Measurements from ENCODE around the gene KIF3A. TPM values are rescaled to one million over a fixed set of nuclear protein-coding genes. Genes with fewer than 3 reads are reported as not detected.

The KIF3A gene
- total and polyA plus RNA-seq, 2 donors = 3.4 to 17.6 TPM

GRCh38 chr5:132775476-132775961 lies 38.2 kb upstream of the KIF3A start:
- H3K4me1 ChIP-seq (ENCODE audit: insufficient read depth) = no peaks in the 10 kb centered on the region
- 37% methylated on average over 7 of the region's 7 CpGs for WGBS
- no peak overlapping the region for H3K4me3 ChIP-seq (ENCODE audit: low read depth, low read length)
- DNase-seq (ENCODE audit: extremely low spot score) = no peak
- no peaks in the 10 kb centered on the region for H3K36me3 ChIP-seq (ENCODE audit: insufficient read depth)
- peak overlapping the region; percentile 2 for H3K27ac ChIP-seq (ENCODE audit: low read depth)

GRCh38 chr5:132774896-132775295 lies 37.5 kb upstream of the KIF3A start:
- Histone ChIP-seq H3K27ac (ENCODE audit: low read depth) (peak overlapping the region; percentile 2), H3K36me3 (ENCODE audit: insufficient read depth) (no peaks in the 10 kb centered on the region), H3K4me3 (ENCODE audit: low read depth, low read length) (no peak overlapping the region), H3K4me1 (ENCODE audit: insufficient read depth) (no peaks in the 10 kb centered on the region)
- 66% methylated on average over 5 of the region's 5 CpGs for WGBS
- no peak for DNase-seq (ENCODE audit: extremely low spot score)

- no peaks in the 10 kb centered on the region for H3K36me3 ChIP-seq (ENCODE audit: insufficient read depth)
- 59% methylated on average over 3 of the region's 3 CpGs for WGBS
- no peaks in the 10 kb centered on the region for H3K4me1 ChIP-seq (ENCODE audit: insufficient read depth)
- H3K27ac ChIP-seq (ENCODE audit: low read depth) = no peak overlapping the region
- no peak for DNase-seq (ENCODE audit: extremely low spot score)
- no peak overlapping the region for H3K4me3 ChIP-seq (ENCODE audit: low read depth, low read length)
Measured at GRCh38 chr5:132774406-132774805, 37.1 kb upstream of the KIF3A start.

- Histone ChIP-seq H3K4me1 (ENCODE audit: insufficient read depth) (no peaks in the 10 kb centered on the region), H3K27ac (ENCODE audit: low read depth) (no peak overlapping the region), H3K36me3 (ENCODE audit: insufficient read depth) (no peaks in the 10 kb centered on the region), H3K4me3 (ENCODE audit: low read depth, low read length) (no peak overlapping the region)
- 74% methylated on average over 12 of the region's 12 CpGs for WGBS
- DNase-seq (ENCODE audit: extremely low spot score) = no peak
Measured at GRCh38 chr5:132773601-132774355, 36.4 kb upstream of the KIF3A start.

GRCh38 chr5:132773114-132773513 lies 35.8 kb upstream of the KIF3A start:
- Histone ChIP-seq H3K4me1 (ENCODE audit: insufficient read depth) (no peaks in the 10 kb centered on the region), H3K36me3 (ENCODE audit: insufficient read depth) (no peaks in the 10 kb centered on the region), H3K4me3 (ENCODE audit: low read depth, low read length) (no peak overlapping the region), H3K27ac (ENCODE audit: low read depth) (no peak overlapping the region)
- no peak for DNase-seq (ENCODE audit: extremely low spot score)
- 87% methylated on average over 5 of the region's 5 CpGs for WGBS

GRCh38 chr5:132772291-132773070 lies 35.1 kb upstream of the KIF3A start:
- Histone ChIP-seq H3K4me1 (ENCODE audit: insufficient read depth) (no peaks in the 10 kb centered on the region), H3K36me3 (ENCODE audit: insufficient read depth) (no peaks in the 10 kb centered on the region), H3K4me3 (ENCODE audit: low read depth, low read length) (no peak overlapping the region), H3K27ac (ENCODE audit: low read depth) (no peak overlapping the region)
- DNase-seq (ENCODE audit: extremely low spot score) = no peak
- WGBS = 67% methylated on average over 8 of the region's 8 CpGs

GRCh38 chr5:132771503-132771998 lies 34.2 kb upstream of the KIF3A start:
- Histone ChIP-seq H3K4me1 (ENCODE audit: insufficient read depth) (peaks cover 3% of the 10 kb centered on the region), H3K36me3 (ENCODE audit: insufficient read depth) (no peaks in the 10 kb centered on the region), H3K27ac (ENCODE audit: low read depth) (no peak overlapping the region), H3K4me3 (ENCODE audit: low read depth, low read length) (no peak overlapping the region)
- WGBS = 50% methylated on average over 8 of the region's 8 CpGs
- no peak for DNase-seq (ENCODE audit: extremely low spot score)

- Histone ChIP-seq H3K27ac (ENCODE audit: low read depth) (no peak overlapping the region), H3K36me3 (ENCODE audit: insufficient read depth) (no peaks in the 10 kb centered on the region), H3K4me3 (ENCODE audit: low read depth, low read length) (no peak overlapping the region), H3K4me1 (ENCODE audit: insufficient read depth) (peaks cover 3% of the 10 kb centered on the region)
- WGBS = 74% methylated on average over 8 of the region's 8 CpGs
- no peak for DNase-seq (ENCODE audit: extremely low spot score)
Measured at GRCh38 chr5:132770476-132771159, 33.3 kb upstream of the KIF3A start.

GRCh38 chr5:132768485-132768868 lies 31.1 kb upstream of the KIF3A start:
- DNase-seq (ENCODE audit: extremely low spot score) = no peak
- Histone ChIP-seq H3K4me1 (ENCODE audit: insufficient read depth) (peaks cover 3% of the 10 kb centered on the region), H3K4me3 (ENCODE audit: low read depth, low read length) (no peak overlapping the region), H3K36me3 (ENCODE audit: insufficient read depth) (peaks cover 5% of the 10 kb centered on the region), H3K27ac (ENCODE audit: low read depth) (no peak overlapping the region)
- WGBS = 98% methylated on average over 3 of the region's 3 CpGs

GRCh38 chr5:132767150-132767549 lies 29.8 kb upstream of the KIF3A start:
- no peak for DNase-seq (ENCODE audit: extremely low spot score)
- no peak overlapping the region for H3K4me3 ChIP-seq (ENCODE audit: low read depth, low read length)
- 58% methylated on average over 2 of the region's 2 CpGs for WGBS
- peaks cover 3% of the 10 kb centered on the region for H3K4me1 ChIP-seq (ENCODE audit: insufficient read depth)
- no peak overlapping the region for H3K27ac ChIP-seq (ENCODE audit: low read depth)
- peaks cover 6% of the 10 kb centered on the region for H3K36me3 ChIP-seq (ENCODE audit: insufficient read depth)

GRCh38 chr5:132766806-132767055 lies 29.4 kb upstream of the KIF3A start:
- no peak overlapping the region for H3K4me3 ChIP-seq (ENCODE audit: low read depth, low read length)
- H3K4me1 ChIP-seq (ENCODE audit: insufficient read depth) = peaks cover 3% of the 10 kb centered on the region
- WGBS = 97% methylated on average over 1 of the region's 1 CpG
- no peak for DNase-seq (ENCODE audit: extremely low spot score)
- H3K27ac ChIP-seq (ENCODE audit: low read depth) = no peak overlapping the region
- peaks cover 6% of the 10 kb centered on the region for H3K36me3 ChIP-seq (ENCODE audit: insufficient read depth)

- no peak for DNase-seq (ENCODE audit: extremely low spot score)
Measured at GRCh38 chr5:132766020-132766805, 28.9 kb upstream of the KIF3A start.

GRCh38 chr5:132765311-132766019 lies 28.1 kb upstream of the KIF3A start:
- Histone ChIP-seq H3K4me1 (ENCODE audit: insufficient read depth) (peaks cover 3% of the 10 kb centered on the region), H3K27ac (ENCODE audit: low read depth) (no peak overlapping the region), H3K36me3 (ENCODE audit: insufficient read depth) (peaks cover 8% of the 10 kb centered on the region), H3K4me3 (ENCODE audit: low read depth, low read length) (no peak overlapping the region)
- 67% methylated on average over 12 of the region's 12 CpGs for WGBS
- no peak for DNase-seq (ENCODE audit: extremely low spot score)

More at GRCh38 chr5:132766020-132766805, 28.9 kb upstream of the KIF3A start:
- no peak overlapping the region for H3K27ac ChIP-seq (ENCODE audit: low read depth)
- H3K36me3 ChIP-seq (ENCODE audit: insufficient read depth) = peaks cover 6% of the 10 kb centered on the region
- WGBS = 87% methylated on average over 14 of the region's 14 CpGs
- peaks cover 3% of the 10 kb centered on the region for H3K4me1 ChIP-seq (ENCODE audit: insufficient read depth)
- H3K4me3 ChIP-seq (ENCODE audit: low read depth, low read length) = no peak overlapping the region
